OCI-LY1 (cell line): ENCODE results near the gene LAMA3.

ENCODE experiments used
- H2AFZ ChIP-seq: fragments of 200-600 bp; sonication (generic), shearing (Covaris generic); 2 replicates; pipeline ENCODE4 v1.6.0; 2014; ENCODE audit warnings: antibody characterized with exemption, mild to moderate bottlenecking, low read length
- H3F3A ChIP-seq: fragments of 200-600 bp; sonication (generic), shearing (Covaris generic); 2 replicates; pipeline ENCODE4 v1.6.0; 2014; ENCODE audit warnings: mild to moderate bottlenecking, antibody characterized with exemption, low read length, moderate library complexity; ENCODE audit not compliant: insufficient read depth
- H3K27ac ChIP-seq: fragments of 200-600 bp; sonication (generic); 2 replicates; pipeline ENCODE4 v1.5.1; 2014; ENCODE audit warnings: low read length, mixed run types, mild to moderate bottlenecking, low read depth; ENCODE audit not compliant: poor library complexity, severe bottlenecking
- H3K27me3 ChIP-seq: fragments of 200-600 bp; sonication (generic); 2 replicates; pipeline ENCODE4 v1.6.0; 2014; ENCODE audit warnings: antibody characterized with exemption, mild to moderate bottlenecking, low read length, moderate library complexity; ENCODE audit not compliant: insufficient read depth
- H3K36me3 ChIP-seq: fragments of 200-600 bp; sonication (generic); 2 replicates; pipeline ENCODE4 v1.6.1; 2014; ENCODE audit warnings: mild to moderate bottlenecking, antibody characterized with exemption, low read length, moderate library complexity, mixed read lengths; ENCODE audit not compliant: insufficient read depth
- H3K4me1 ChIP-seq: fragments of 200-600 bp; sonication (generic); 2 replicates; pipeline ENCODE4 v1.5.1; 2014; ENCODE audit warnings: mild to moderate bottlenecking, low read length, moderate library complexity; ENCODE audit not compliant: insufficient read depth, severe bottlenecking
- H3K4me2 ChIP-seq: fragments of 200-600 bp; sonication (generic), shearing (Covaris generic); 2 replicates; pipeline ENCODE4 v1.6.1; 2014; ENCODE audit warnings: low read length
- H3K4me3 ChIP-seq: fragments of 200-600 bp; sonication (generic); 2 replicates; pipeline ENCODE4 v1.5.1; 2014; ENCODE audit warnings: low read length, low read depth, mild to moderate bottlenecking, mixed read lengths; ENCODE audit not compliant: poor library complexity, severe bottlenecking
- H3K79me2 ChIP-seq: fragments of 200-600 bp; shearing (Covaris generic); 2 replicates; pipeline ENCODE4 v1.6.1; 2016; ENCODE audit warnings: mixed run types, low read length, mixed read lengths; ENCODE audit not compliant: insufficient read depth
- H3K9ac ChIP-seq: fragments of 200-600 bp; sonication (generic), shearing (Covaris generic); 2 replicates; pipeline ENCODE4 v1.6.1; 2014; ENCODE audit warnings: mild to moderate bottlenecking, low read length, mixed read lengths
- H3K9me2 ChIP-seq: fragments of 200-600 bp; sonication (generic), shearing (Covaris generic); 2 replicates; pipeline ENCODE4 v1.6.1; 2014; ENCODE audit warnings: low read depth, mild to moderate bottlenecking, low read length, mixed read lengths
- H3K9me3 ChIP-seq: fragments of 200-600 bp; shearing (Covaris generic); 2 replicates; pipeline ENCODE4 v1.6.1; 2014; ENCODE audit warnings: low read length, mixed read lengths
- H4K20me1 ChIP-seq: fragments of 200-600 bp; sonication (generic), shearing (Covaris generic); 2 replicates; pipeline ENCODE4 v1.6.0; 2016; ENCODE audit warnings: mild to moderate bottlenecking, low read length; ENCODE audit not compliant: insufficient read depth
- CTCF ChIP-seq: fragments of 200-600 bp; sonication (generic), shearing (Covaris generic); IDR thresholded peaks from 2 replicates; pipeline ENCODE4 v1.5.1; 2017; ENCODE audit warnings: mild to moderate bottlenecking, antibody characterized with exemption, low read length, moderate library complexity, mixed read lengths
- EZH2 ChIP-seq: fragments of 200-600 bp; sonication (generic), shearing (Covaris generic); IDR thresholded peaks from 2 replicates; pipeline ENCODE4 v1.8.0; 2017; ENCODE audit warnings: borderline replicate concordance, mixed run types, mild to moderate bottlenecking, antibody characterized with exemption, low read length, moderate library complexity, mixed read lengths

LAMA3 gene

DNA sequence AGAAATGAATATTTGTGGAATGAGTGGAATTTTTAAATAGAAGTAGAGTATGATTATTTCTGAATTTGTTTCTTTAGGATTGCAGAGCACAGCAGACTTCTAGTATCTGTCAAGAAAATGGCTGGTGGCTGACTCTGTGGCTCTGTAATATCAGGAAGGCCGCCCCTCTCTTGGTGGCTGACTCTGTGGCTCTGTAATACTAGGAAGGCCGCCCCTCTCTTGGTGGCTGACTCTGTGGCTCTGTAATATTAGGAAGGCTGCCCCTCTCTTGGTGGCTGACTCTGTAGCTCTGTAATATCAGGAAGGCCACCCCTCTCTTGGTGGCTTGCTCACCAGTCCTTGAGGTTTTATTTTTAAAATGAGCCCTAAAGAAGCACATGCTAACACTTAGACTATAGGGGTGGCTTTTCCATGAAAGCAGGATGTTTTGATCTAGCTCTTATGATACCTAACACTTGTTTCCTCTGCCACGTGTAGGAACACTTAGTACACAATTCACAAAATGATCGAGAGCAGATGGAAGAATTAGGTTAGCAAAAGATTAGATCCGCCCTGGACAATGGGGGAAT is 240.2 kb downstream of the LAMA3 start:
- Histone ChIP-seq H3K4me3 (no peak overlapping the region), H3K4me1 (no peaks in the 10 kb centered on the region), H3K36me3 (no peaks in the 10 kb centered on the region), H3K27ac (no peak overlapping the region), H3F3A (no peaks in the 10 kb centered on the region), H2AFZ (no peak overlapping the region), H3K9me3 (no peaks in the 10 kb centered on the region), H4K20me1 (no peaks in the 10 kb centered on the region), H3K79me2 (no peaks in the 10 kb centered on the region), H3K9me2 (no peaks in the 10 kb centered on the region), H3K9ac (no peak overlapping the region), H3K4me2 (no peak overlapping the region), H3K27me3 (no peaks in the 10 kb centered on the region)
- TF ChIP-seq CTCF (no peak), EZH2 (no peak)

GRCh38 chr18:23930002-23930401 is 240.7 kb downstream of the LAMA3 start:
- H3K4me1 ChIP-seq: no peaks in the 10 kb centered on the region
- TF ChIP-seq CTCF: no peak
- TF ChIP-seq EZH2: no peak

DNA sequence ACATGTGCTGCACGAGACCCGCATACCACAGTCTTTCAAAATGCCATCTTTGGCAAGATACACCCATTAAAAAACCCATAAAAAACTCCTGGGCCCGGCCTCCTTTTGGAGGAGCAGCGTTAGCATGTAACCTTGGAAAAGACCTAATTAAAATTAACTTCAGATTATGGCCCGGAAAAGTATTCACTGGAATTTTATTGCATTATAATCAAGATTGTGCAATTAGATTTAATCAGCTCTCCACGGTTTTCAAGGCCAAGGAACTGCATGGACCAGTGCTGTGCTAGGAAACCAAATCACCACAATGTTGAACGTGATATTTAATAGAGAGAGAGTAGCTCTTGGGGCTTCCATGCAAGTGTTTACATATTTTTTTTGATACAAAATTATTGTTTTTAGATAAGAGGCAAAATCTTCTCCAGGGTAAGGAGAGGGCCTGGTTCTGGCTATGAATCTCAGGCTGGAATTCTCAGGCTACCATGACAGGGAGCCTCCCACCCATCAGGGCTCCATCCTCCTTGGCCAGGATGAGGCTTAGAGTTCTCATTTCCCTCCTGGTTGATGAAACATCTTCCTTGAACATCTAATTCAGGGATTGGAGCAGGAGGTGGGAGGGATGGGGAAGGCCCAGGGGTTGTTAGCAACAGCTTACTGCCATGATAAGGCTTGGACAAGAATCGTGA is 243.3 kb downstream of the LAMA3 start:
- TF ChIP-seq EZH2: no peak
- no peak for TF ChIP-seq CTCF
- H3K27ac ChIP-seq: no peak overlapping the region

More at GRCh38 chr18:23930002-23930401, 240.7 kb downstream of the LAMA3 start:
- Histone ChIP-seq H4K20me1 (no peaks in the 10 kb centered on the region), H3K4me3 (no peak overlapping the region), H3F3A (no peaks in the 10 kb centered on the region), H3K9me3 (no peaks in the 10 kb centered on the region), H3K27me3 (peaks cover 5% of the 10 kb centered on the region; the same call in 1 of the 2 replicates), H3K4me2 (no peak overlapping the region), H3K9me2 (no peaks in the 10 kb centered on the region), H2AFZ (no peak overlapping the region), H3K9ac (no peak overlapping the region), H3K79me2 (no peaks in the 10 kb centered on the region), H3K27ac (no peak overlapping the region), H3K36me3 (no peaks in the 10 kb centered on the region)

More for the DNA sequence above, 243.3 kb downstream of the LAMA3 start:
- Histone ChIP-seq H3K9me3 (no peaks in the 10 kb centered on the region), H3F3A (no peaks in the 10 kb centered on the region), H2AFZ (no peak overlapping the region), H4K20me1 (no peaks in the 10 kb centered on the region), H3K9ac (no peak overlapping the region), H3K9me2 (no peaks in the 10 kb centered on the region), H3K79me2 (no peaks in the 10 kb centered on the region), H3K4me1 (no peaks in the 10 kb centered on the region), H3K4me3 (no peak overlapping the region), H3K36me3 (no peaks in the 10 kb centered on the region), H3K27me3 (peaks cover 7% of the 10 kb centered on the region; the same call in 1 of the 2 replicates), H3K4me2 (no peak overlapping the region)
